ENCODE data around the gene MACROD1. TPM values are rescaled to one million over a fixed set of nuclear protein-coding genes. Genes with fewer than 3 reads are reported as not detected.

MACROD1 gene
- total RNA-seq, 1 donor from 2014 or later, result 20.2 TPM

DNA sequence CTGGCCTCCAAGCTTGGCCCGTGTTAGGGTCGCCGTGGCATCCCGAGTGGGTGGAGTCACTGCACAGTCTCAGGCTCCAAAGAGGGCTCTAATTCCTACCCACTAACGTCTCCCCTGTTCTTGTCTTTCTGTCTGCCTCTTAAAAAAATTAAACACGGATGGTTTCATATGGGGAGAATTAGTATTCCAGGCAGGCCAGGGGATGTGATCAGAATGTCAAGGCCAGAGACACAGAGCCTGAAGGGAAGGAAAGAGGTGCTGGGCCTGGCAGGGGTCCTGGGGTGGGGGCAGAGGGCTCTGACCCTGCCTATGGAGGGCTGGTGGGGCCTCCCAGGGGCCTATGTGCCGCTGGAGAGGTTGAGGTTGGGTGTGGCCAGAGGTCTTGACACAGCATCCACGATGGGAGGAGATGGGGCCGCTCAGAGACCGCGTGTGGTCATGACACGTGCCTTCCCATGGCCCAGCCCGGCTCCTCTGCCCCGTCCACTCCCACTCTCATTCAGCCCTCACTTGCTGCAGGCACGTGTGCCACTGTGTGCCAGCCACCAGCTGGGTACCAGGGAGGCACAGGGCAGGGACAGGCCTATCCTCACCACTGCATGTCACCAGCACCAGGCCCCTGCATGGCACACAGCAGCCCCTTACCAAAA is 73.7 kb downstream of the MACROD1 start:
- Mint-ChIP-seq H3K4me1 (ENCODE audit: low read depth) (no peaks in the 10 kb centered on the region), H3K27me3 (ENCODE audit: insufficient read depth) (no peaks in the 10 kb centered on the region), H3K27ac (no peak overlapping the region), H3K36me3 (ENCODE audit: low read depth) (no peaks in the 10 kb centered on the region), H3K4me3 (no peak overlapping the region), H3K9me3 (no peaks in the 10 kb centered on the region)
- no peak for DNase-seq (ENCODE audit: low spot score)
- intact Hi-C loops (cut with micrococcal nuclease), result no loop called here

DNA sequence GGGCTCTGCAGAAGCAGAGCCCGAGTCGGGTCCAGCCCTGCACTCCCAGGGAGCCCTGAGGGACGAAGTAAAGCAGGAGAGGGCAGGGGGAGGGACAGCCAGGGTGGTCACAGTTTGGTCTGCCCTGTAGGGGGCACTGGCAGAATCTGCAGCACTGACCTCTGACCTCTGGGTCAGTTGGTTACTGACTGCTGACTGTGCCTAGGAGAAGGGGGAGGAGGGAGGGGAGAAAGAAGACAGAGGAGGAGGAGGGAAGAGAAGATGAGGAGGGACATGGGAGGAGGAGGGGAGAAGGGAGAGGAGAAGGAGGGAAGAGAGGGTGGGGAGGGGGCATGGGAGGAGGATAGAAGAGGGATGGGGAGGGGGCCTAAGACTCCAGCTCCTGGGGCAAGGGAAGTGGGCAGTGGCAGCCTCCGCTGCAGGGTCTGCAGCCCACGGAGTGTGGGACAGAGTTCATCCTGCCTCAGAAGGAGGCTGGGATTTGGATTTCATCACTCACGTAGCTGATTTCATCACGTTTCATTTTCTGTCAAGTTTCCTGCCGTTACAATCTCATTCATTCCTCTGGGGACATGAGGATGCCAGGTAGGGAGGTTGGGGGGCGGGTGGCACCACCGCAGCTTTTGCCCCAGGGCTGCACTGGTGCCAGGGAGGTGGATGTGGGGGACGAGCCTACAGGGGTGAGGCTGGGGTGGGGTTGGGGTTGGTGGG is 75.0 kb downstream of the MACROD1 start:
- no peaks in the 10 kb centered on the region for H3K36me3 Mint-ChIP-seq (ENCODE audit: low read depth)
- H3K4me1 Mint-ChIP-seq (ENCODE audit: low read depth), result no peaks in the 10 kb centered on the region
- H3K9me3 Mint-ChIP-seq, result no peaks in the 10 kb centered on the region
- no peak overlapping the region for H3K27ac Mint-ChIP-seq
- H3K27me3 Mint-ChIP-seq (ENCODE audit: insufficient read depth), result no peaks in the 10 kb centered on the region
- no peak overlapping the region for H3K4me3 Mint-ChIP-seq
- intact Hi-C loops (cut with micrococcal nuclease), result no loop called here
- DNase-seq (ENCODE audit: low spot score), result no peak

DNA sequence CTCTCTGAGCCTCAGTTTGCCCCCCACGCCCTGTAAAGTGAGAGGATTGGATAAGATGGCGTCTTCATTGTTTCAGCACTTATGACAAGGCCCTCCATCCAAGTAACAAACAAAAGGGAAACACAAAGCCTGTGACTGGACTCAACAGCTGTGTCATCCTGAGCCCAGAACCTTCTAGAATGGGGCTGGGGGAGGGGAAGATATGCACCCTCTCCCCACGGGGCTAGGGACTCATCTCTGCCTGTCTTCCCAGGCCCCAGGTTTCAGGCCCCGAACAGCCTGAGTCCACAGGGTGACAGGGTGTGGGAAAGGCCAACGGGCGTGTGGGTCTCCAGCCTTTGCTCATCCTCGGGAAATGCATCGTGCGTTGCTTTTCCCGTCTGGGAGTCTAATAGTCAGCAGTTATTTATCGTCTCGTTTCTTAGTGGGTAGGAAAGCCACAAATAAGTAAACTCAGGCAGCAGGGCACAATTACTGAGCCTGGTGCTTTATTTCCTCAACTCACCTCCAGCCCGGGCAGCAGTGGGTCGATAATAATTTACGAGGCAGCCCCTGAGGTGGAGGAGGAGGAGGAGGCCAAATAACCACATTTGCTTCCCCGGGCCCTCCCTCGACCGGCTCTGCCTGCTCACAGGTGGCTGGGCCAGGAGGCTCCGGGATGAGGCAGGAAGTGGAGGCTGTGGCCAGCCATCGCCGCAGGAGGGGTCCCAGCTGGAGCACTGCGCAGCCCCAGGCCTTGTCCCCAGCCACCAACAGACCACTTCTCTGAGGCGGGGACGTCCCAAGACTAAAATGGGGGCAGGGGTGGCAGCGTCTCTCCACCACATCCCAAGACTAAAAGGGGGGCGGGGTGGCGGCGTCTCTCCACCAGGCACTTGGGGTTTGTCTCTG is 75.8 kb downstream of the MACROD1 start:
- H3K27ac Mint-ChIP-seq, result no peak overlapping the region

DNA sequence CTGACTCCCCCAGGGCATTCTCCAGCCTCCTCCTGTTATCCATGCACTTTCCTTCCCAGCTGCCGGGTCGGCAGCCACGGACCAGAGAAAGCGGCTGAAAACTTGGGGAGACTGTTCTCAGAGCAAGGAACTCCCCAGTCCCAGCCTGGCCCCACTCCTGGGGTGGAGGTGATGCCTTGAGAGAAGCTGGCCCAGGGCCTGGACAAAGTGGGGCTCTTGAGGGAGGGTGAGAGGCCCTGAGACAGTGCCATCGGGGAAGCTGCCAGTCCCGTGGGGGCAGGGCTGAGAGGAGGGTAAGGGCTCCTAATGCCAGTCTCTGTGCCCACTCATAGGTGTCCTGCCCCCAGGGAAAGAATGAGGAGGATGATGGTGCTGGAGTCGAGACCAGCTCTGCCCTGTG is 76.4 kb downstream of the MACROD1 start:
- intact Hi-C loops (cut with micrococcal nuclease), result no loop called here
- Mint-ChIP-seq H3K36me3 (ENCODE audit: low read depth) (no peaks in the 10 kb centered on the region), H3K4me3 (no peak overlapping the region), H3K27ac (no peak overlapping the region), H3K4me1 (ENCODE audit: low read depth) (no peaks in the 10 kb centered on the region), H3K27me3 (ENCODE audit: insufficient read depth) (no peaks in the 10 kb centered on the region), H3K9me3 (no peaks in the 10 kb centered on the region)
- DNase-seq (ENCODE audit: low spot score), result no peak

More for the DNA sequence above, 75.8 kb downstream of the MACROD1 start:
- no peak overlapping the region for H3K4me3 Mint-ChIP-seq
- H3K9me3 Mint-ChIP-seq, result no peaks in the 10 kb centered on the region
- intact Hi-C loops (cut with micrococcal nuclease), result no loop called here
- no peak for DNase-seq (ENCODE audit: low spot score)
- H3K36me3 Mint-ChIP-seq (ENCODE audit: low read depth), result no peaks in the 10 kb centered on the region
- no peaks in the 10 kb centered on the region for H3K27me3 Mint-ChIP-seq (ENCODE audit: insufficient read depth)
- no peaks in the 10 kb centered on the region for H3K4me1 Mint-ChIP-seq (ENCODE audit: low read depth)

DNA sequence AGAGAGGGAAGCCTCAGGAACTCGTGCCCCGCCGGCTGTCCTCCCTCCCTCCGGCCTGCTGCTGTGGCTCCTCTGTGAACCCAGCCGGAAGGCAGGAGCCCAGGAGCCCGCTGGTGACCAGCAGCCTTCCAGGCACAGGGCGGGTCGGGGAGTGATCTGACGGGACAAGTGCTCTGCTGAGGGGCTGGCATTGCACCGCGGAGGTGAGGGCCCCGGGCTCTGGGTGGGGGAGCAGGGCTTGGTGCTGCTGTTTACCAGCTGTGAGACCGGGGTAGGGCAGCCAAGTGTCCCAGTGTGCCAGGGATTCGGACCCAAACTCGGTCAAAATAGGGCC is 76.9 kb downstream of the MACROD1 start:
- H3K27ac Mint-ChIP-seq, result no peak overlapping the region
- H3K9me3 Mint-ChIP-seq, result no peaks in the 10 kb centered on the region
- no peaks in the 10 kb centered on the region for H3K4me1 Mint-ChIP-seq (ENCODE audit: low read depth)
- DNase-seq (ENCODE audit: low spot score), result no peak
- H3K27me3 Mint-ChIP-seq (ENCODE audit: insufficient read depth), result no peaks in the 10 kb centered on the region
- no peaks in the 10 kb centered on the region for H3K36me3 Mint-ChIP-seq (ENCODE audit: low read depth)
- H3K4me3 Mint-ChIP-seq, result no peak overlapping the region
- intact Hi-C loops (cut with micrococcal nuclease), result no loop called here

DNA sequence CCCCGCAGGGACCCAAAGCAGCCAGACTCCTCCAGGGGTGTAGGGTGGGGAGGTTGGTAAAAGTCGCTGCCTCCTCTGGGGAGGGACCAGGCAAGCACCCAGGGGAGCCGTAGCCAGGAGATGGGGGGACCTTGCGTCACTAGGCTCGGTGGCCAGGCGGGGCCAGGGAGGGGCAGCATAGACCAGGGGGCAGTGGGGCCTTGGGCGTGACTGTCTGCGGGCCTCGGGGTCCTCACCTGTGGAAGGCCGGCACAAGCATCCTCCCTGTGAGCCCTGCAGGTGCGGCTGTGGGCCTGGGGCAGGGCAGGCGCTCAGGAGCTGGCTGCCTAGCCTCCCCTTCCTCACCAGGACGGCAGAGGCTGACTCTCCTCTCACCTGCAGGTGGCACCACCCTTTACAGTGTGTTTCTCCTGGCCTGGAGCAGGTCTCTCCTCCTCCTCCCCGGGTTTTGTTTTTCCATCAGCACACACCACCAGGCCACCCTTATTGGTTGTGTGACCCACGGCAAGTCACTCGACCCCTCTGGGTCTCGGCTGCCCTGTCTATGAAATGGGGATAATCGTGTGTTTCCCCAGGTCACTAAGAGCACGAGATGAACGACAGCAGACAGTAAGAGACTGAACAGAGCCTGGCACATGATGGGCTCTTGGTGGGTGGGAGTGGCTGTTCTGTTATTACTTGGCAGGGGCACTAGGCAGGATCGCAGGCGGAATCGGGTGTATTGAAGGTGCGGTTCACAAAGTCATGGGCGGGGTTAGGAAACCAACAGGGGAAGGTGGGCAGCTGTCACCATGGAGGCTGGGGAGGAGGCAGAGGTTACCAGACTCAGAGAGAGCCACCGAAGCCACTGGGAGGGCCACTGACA is 77.5 kb downstream of the MACROD1 start:
- Mint-ChIP-seq H3K4me1 (ENCODE audit: low read depth) (no peaks in the 10 kb centered on the region), H3K27me3 (ENCODE audit: insufficient read depth) (no peaks in the 10 kb centered on the region), H3K4me3 (no peak overlapping the region), H3K36me3 (ENCODE audit: low read depth) (no peaks in the 10 kb centered on the region), H3K9me3 (no peaks in the 10 kb centered on the region), H3K27ac (peak overlapping the region; percentile 6)
- intact Hi-C loops (cut with micrococcal nuclease), result no loop called here
- DNase-seq (ENCODE audit: low spot score), result no peak

DNA sequence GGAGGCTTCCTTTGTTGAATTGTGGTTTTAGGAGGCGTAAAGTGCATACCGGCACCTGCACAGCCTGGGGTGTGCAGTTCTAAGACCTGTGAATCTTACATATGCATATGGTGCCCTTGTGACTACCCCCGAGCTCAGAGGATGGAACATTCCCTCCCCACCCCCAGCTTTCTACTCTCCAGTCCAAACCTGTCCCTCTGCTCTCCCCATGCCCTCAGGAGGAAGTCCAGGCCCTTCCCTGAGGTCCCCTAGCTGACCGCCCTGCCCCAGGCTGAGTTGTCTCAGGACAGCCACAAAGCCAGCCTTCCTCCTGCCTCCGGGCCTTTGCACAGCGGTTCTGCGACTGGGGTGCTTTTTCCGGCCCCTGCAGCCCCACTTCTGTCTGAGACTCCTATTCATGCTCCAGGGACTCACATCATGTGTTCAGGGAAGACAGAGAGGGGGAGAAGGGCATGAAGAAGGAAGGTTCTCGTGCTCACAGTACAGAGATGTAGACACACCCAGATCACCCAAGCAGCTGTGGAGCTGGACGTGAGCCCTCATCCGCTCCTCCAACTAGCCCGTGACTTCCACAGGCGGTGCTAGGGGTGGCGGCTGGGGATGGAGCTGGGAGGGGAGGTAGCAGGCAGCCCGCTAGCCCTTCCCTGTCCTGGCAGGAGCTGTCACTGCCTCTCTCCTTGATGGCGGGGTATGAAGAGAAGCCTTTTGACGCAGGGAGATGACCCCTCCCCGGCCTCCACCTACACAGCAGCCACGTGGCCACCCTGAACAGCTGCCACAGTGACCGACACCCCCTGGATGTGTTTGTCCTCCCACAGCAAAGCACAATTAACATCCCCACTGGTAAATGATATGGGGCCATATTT is 79.4 kb downstream of the MACROD1 start:
- Mint-ChIP-seq H3K27ac (no peak overlapping the region), H3K27me3 (ENCODE audit: insufficient read depth) (no peaks in the 10 kb centered on the region), H3K9me3 (no peaks in the 10 kb centered on the region), H3K4me3 (no peak overlapping the region), H3K4me1 (ENCODE audit: low read depth) (no peaks in the 10 kb centered on the region), H3K36me3 (ENCODE audit: low read depth) (no peaks in the 10 kb centered on the region)
- intact Hi-C loops (cut with micrococcal nuclease), result no loop called here
- no peak for DNase-seq (ENCODE audit: low spot score)

DNA sequence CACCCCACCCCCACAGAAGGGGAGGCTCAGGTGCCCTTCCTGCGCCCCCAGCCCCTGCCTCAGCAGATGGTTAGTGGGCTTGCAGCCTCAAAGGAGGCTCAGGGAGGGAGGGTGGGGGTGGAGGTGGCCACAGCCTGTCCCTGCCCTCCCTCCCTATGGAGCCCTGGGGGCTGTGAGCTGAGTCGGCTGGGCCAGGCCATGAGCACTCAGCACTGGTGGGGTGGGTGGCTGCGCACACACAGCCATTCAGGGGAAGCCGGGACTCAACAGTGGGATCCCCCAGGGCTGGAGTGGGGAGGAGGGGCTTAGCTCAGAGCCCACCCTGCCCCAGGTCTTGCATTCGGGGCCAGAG is 80.0 kb downstream of the MACROD1 start:
- no peaks in the 10 kb centered on the region for H3K27me3 Mint-ChIP-seq (ENCODE audit: insufficient read depth)
- H3K36me3 Mint-ChIP-seq (ENCODE audit: low read depth), result no peaks in the 10 kb centered on the region
- no peak overlapping the region for H3K4me3 Mint-ChIP-seq
- intact Hi-C loops (cut with micrococcal nuclease), result no loop called here
- no peaks in the 10 kb centered on the region for H3K4me1 Mint-ChIP-seq (ENCODE audit: low read depth)
- DNase-seq (ENCODE audit: low spot score), result no peak
- no peaks in the 10 kb centered on the region for H3K9me3 Mint-ChIP-seq
- H3K27ac Mint-ChIP-seq, result no peak overlapping the region

DNA sequence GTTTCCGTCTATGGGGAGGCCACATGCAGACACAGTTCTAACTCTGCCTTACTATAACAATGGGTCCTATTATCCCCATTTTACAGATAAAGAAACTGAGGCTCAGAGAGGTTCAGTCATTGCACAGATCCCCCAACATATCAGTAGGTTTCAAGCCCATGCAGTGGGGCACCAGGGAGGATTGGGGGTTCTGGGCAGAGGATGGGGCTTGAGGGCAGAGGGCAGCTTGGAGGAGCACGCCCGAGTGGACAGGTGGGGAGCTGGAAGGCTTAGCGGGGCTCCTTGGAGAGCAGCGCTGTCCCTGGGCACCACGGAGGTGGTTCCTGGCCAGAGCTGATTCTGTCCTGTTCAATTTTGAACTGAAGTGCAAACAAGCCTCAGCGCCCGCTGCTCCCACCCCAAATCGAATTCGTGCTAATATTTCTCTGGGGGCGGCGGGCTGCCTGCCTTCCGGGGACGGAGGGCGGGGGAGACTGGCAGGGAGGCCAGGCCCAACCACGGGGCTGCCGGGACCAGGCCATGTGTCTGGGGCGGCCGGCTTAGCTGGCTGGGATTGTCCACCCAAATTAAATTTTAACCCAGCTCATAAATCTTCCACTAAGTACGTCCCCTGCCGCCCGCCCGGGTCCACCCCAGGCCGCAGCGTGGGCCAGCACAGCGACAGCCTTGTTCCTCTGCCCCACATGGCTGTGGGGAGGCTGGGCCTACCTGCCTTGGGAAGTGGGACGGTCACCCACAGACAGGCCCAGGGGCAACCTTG is 80.8 kb downstream of the MACROD1 start:
- H3K4me1 Mint-ChIP-seq (ENCODE audit: low read depth), result no peaks in the 10 kb centered on the region
- H3K27ac Mint-ChIP-seq, result no peak overlapping the region
- intact Hi-C loops (cut with micrococcal nuclease), result no loop called here

DNA sequence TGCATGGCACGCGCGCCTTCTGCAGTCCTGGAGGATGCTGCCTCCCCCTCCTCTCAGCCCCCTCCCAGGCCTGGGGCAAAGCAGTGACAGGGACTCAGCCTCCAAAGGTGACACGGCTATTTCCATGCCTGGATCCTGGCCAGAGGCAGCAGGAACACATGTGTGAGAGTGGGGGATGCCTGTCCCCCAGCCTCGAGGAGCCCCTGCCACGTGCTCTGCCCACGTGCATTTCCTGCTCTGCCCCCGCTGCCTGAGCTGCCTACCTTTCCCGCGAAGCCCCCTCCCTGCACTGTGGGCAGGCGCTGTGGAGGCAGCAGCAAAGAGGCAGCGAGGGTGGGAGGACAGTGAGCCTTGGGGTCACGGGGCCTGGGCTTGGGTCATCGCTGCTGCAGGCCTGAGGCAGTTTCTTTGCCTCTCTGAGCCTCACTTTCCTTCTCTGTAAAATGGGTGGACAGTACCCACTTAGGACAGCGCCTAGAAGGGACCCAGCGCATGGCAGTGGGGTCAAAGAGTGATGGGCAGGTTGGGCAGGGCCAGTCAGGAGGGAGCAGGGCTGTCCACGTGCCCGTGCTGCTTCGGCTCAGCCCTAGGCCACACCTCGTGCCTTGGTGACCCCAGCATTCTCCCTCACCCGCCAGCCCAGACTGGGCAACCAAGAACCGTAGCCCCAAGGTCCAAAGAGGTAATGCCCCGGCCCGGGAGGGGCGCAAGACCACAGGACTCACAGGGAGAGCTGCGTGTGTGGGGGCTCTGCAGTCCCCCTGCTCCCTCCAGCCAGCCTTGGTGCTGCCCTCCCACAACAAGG is 81.6 kb downstream of the MACROD1 start:
- DNase-seq (ENCODE audit: low spot score), result no peak
- Mint-ChIP-seq H3K4me1 (ENCODE audit: low read depth) (no peaks in the 10 kb centered on the region), H3K27me3 (ENCODE audit: insufficient read depth) (no peaks in the 10 kb centered on the region), H3K4me3 (no peak overlapping the region), H3K27ac (no peak overlapping the region), H3K9me3 (no peaks in the 10 kb centered on the region), H3K36me3 (ENCODE audit: low read depth) (no peaks in the 10 kb centered on the region)
- intact Hi-C loops (cut with micrococcal nuclease), result no loop called here

More for the DNA sequence above, 80.8 kb downstream of the MACROD1 start:
- Mint-ChIP-seq H3K9me3 (no peaks in the 10 kb centered on the region), H3K27me3 (ENCODE audit: insufficient read depth) (no peaks in the 10 kb centered on the region), H3K4me3 (no peak overlapping the region), H3K36me3 (ENCODE audit: low read depth) (no peaks in the 10 kb centered on the region)
- DNase-seq (ENCODE audit: low spot score), result no peak

All from activated T-helper 1 cell treated with anti-CD3 and anti-CD28 coated beads, Interleukin-12 subunit alpha, Interleukin-12 subunit beta, Interleukin-2, Interleukin-4 antibody, amounts not matched to agents 30 ng/mL and 10 ng/mL and 1 ng/mL, durations not matched to agents 14 hours and 24 hours and 36 hours (primary cell).